HepG2 (cell line): Measurements from ENCODE around the gene FOCAD. TPM values are rescaled to one million over a fixed set of nuclear protein-coding genes. Genes with fewer than 3 reads are reported as not detected.

Experiments used
- ATAC-seq: fragments of 200-7000 bp; cut with Tn5 transposase; 3 replicates; pipeline ENCODE4 v1.9.1; 2020; ENCODE audit warnings: mild to moderate bottlenecking, moderate library complexity
- BruUV-seq: library from RNA; stranded (reverse); fragments of 400-500 nt; replicated peaks from 2 replicates; lab custom pipeline; 2021; lab: Mats Ljungman, UMichigan
- CTCF ChIA-PET: fragments of 300-600 bp; formaldehyde crosslinking; extraction: SDS; loops from one replicate; lab custom pipeline; 2021; ENCODE audit warnings: low total read pairs, inconsistent platforms, low intra/inter-chr PET ratio; lab: Yijun Ruan, JAX
- POLR2A ChIA-PET: fragments of 350-600 bp; sonication (Branson Sonifier 250); formaldehyde crosslinking; loops from one replicate; lab custom pipeline; 2020; ENCODE audit warnings: antibody characterized with exemption, inconsistent platforms; lab: Yijun Ruan, JAX
- DNase-seq: peaks from one replicate; pipeline ENCODE4 v3.0.0-alpha.2; 2015; ENCODE audit warnings: low spot score
- FAIRE-seq: peaks from 3 replicates; lab custom pipeline; 2011; peaks lifted over from hg19 to GRCh38; lab: Jason Lieb, UNC
- H2AFZ ChIP-seq: one replicate; pipeline ENCODE4 v1.6.1; 2011; ENCODE audit warnings: low read length, inconsistent platforms
- H3K27ac ChIP-seq: fragments of 300-600 bp; 3 replicates; pipeline ENCODE4 v1.8.0; 2011; ENCODE audit warnings: mixed run types, mild to moderate bottlenecking, mixed read lengths, low read length, inconsistent platforms; ENCODE audit not compliant: insufficient read depth; ENCODE audit errors: extremely low read length
- H3K27me3 ChIP-seq, 2 experiments: fragments of 200-600 bp in 1 of 2; 2 replicates in 1 of 2; 3 replicates in 1 of 2; pipeline versions ENCODE4 v1.6.0 to v1.8.0; 2011; ENCODE audit warnings: low read length in 2 of 2, mild to moderate bottlenecking in 2 of 2, moderate library complexity in 2 of 2, inconsistent platforms in 1 of 2; ENCODE audit not compliant: insufficient read depth in 2 of 2, control insufficient read depth in 1 of 2
- H3K36me3 ChIP-seq, 2 experiments: fragments of 200-600 bp in 1 of 2; replicated peaks in 1 of 2; 2 replicates in 1 of 2; 3 replicates in 1 of 2; pipeline versions ENCODE4 v1.5.1 to v1.8.0; 2011; ENCODE audit warnings: low read length in 2 of 2, inconsistent platforms in 1 of 2; ENCODE audit not compliant: insufficient read depth in 2 of 2, control insufficient read depth in 1 of 2
- H3K4me1 ChIP-seq: 2 replicates; pipeline ENCODE4 v1.5.1; 2012; ENCODE audit warnings: low read length, inconsistent platforms; ENCODE audit not compliant: insufficient read depth
- H3K4me2 ChIP-seq: 2 replicates; pipeline ENCODE4 v1.6.0; 2011; ENCODE audit warnings: low read depth, low read length, inconsistent platforms
- H3K4me3 ChIP-seq, 3 experiments: fragments of 200-600 bp in 1 of 3; sonication (generic), shearing (Covaris generic) in 1 of 3; replicated peaks in 1 of 3; 2 replicates each; pipeline ENCODE4 v1.5.1; 2011 to 2016; ENCODE audit warnings: low read length in 3 of 3, inconsistent platforms in 2 of 3, low read depth in 2 of 3, mild to moderate bottlenecking in 2 of 3, control low read depth in 1 of 3, mixed read lengths in 1 of 3; ENCODE audit not compliant: insufficient read depth in 1 of 3
- H3K79me2 ChIP-seq: one replicate; pipeline ENCODE4 v1.6.1; 2011; ENCODE audit warnings: low read length, inconsistent platforms; ENCODE audit not compliant: insufficient read depth
- H3K9ac ChIP-seq: 2 replicates; pipeline ENCODE4 v1.6.0; 2011; ENCODE audit warnings: mild to moderate bottlenecking, low read depth, low read length, inconsistent platforms; ENCODE audit not compliant: insufficient read depth
- H3K9me3 ChIP-seq: 2 replicates; pipeline ENCODE4 v1.5.1; 2012; ENCODE audit warnings: mild to moderate bottlenecking, low read length
- H4K20me1 ChIP-seq: 2 replicates; pipeline ENCODE4 v1.6.0; 2011; ENCODE audit warnings: inconsistent platforms, mild to moderate bottlenecking, low read length, moderate library complexity; ENCODE audit not compliant: insufficient read depth
- DNMT3B ChIP-seq: conservative IDR thresholded peaks from 2 replicates; pipeline ENCODE4 v1.6.1; 2016; ENCODE audit warnings: missing biosample characterization, control low read depth
- HMG20A ChIP-seq: IDR thresholded peaks from 2 replicates; pipeline ENCODE4 v1.6.1; 2016; ENCODE audit warnings: borderline replicate concordance
- HMG20B ChIP-seq: conservative IDR thresholded peaks from 2 replicates; pipeline ENCODE4 v1.6.1; 2016; ENCODE audit warnings: missing genetic modification reagents, missing compliant biosample characterization
- HOXA7 ChIP-seq: sonication (generic); formaldehyde crosslinking; IDR thresholded peaks from 2 replicates; pipeline ENCODE4 v1.8.1; 2022; ENCODE audit warnings: mild to moderate bottlenecking, missing genetic modification reagents, moderate library complexity
- KDM3A ChIP-seq: IDR thresholded peaks from 2 replicates; pipeline ENCODE4 v1.6.1; 2018; ENCODE audit warnings: low read depth, missing compliant biosample characterization
- NBN ChIP-seq: fragments of 450-650 bp; conservative IDR thresholded peaks from 2 replicates; pipeline ENCODE4 v1.6.1; 2017
- SKI ChIP-seq: fragments of 450-650 bp; IDR thresholded peaks from one replicate; pipeline ENCODE4 v1.6.1; 2018; ENCODE audit warnings: mild to moderate bottlenecking; ENCODE audit not compliant: partially characterized antibody
- TAF1 ChIP-seq: sonication (generic); formaldehyde crosslinking; IDR thresholded peaks from 2 replicates; pipeline ENCODE4 v1.4.0; 2020; ENCODE audit warnings: missing genetic modification reagents
- ZFP62 ChIP-seq: sonication (generic); formaldehyde crosslinking; IDR thresholded peaks from 2 replicates; pipeline ENCODE4 v1.4.0; 2020; ENCODE audit warnings: missing genetic modification reagents
- ZNF761 ChIP-seq: sonication (generic); formaldehyde crosslinking; conservative IDR thresholded peaks from 2 replicates; pipeline ENCODE4 v1.4.0; 2020; ENCODE audit warnings: mild to moderate bottlenecking, missing genetic modification reagents
- WGBS: methylation state at CpG from one replicate; pipeline ENCODE4 v1.1.6; 2017; ENCODE audit warnings: low lambda C conversion rate; 5-methylcytosine and 5-hydroxymethylcytosine counted together
- in situ Hi-C: cut with HindIII; loops from 2 replicates; pipeline ENCODE4 v1.10.0; 2017; ENCODE audit warnings: low pct_unique_long_range_greater_than_20kb; ENCODE audit not compliant: extremely low pct_ligation_motif_present
- intact Hi-C: fragments of 100-400 bp; cut with micrococcal nuclease; formaldehyde crosslinking; loops from one replicate; pipeline ENCODE4 v1.10.0; 2022; ENCODE audit not compliant: unreplicated experiment
- polyA plus RNA-seq, 8 experiments: library from polyadenylated mRNA; depleted of rRNA in 3 of 8; stranded (reverse) in 7 of 8; unstranded in 1 of 8; fragments of >200 nt; fragmentation: Illumina TruSeq in 4 of 8; extraction: Trizol in 4 of 8; gene quantifications; 2 replicates each; pipeline versions ENCODE4 v1.2.1 to v1.2.3, GENCODE V29; 2011 to 2016; ENCODE audit warnings: low read depth in 4 of 8, missing spikeins in 1 of 8, mixed read lengths in 1 of 8; ENCODE audit not compliant: insufficient read depth in 1 of 8
- total RNA-seq, 5 experiments: library from RNA; depleted of rRNA; stranded (reverse); fragments of >200 nt; fragmentation: Illumina TruSeq; extraction: Trizol; gene quantifications; 2 replicates each; pipeline ENCODE4 v1.2.3, GENCODE V29; 2016; ENCODE audit warnings: low read depth in 1 of 5
- TF ChIP-seq, protein P1 (sequence below): sonication (generic); formaldehyde crosslinking; IDR thresholded peaks from 2 replicates; pipeline ENCODE4 v1.5.1; 2020; ENCODE audit warnings: missing genetic modification reagents, mild to moderate bottlenecking, borderline replicate concordance
- TF ChIP-seq, protein P2 (sequence below): IDR thresholded peaks from 2 replicates; pipeline ENCODE4 v1.6.1; 2016; ENCODE audit warnings: low read depth, missing genetic modification reagents, missing compliant biosample characterization
- TF ChIP-seq, protein P3 (sequence below): sonication (generic); formaldehyde crosslinking; IDR thresholded peaks from 2 replicates; pipeline ENCODE4 v1.5.1; 2020; ENCODE audit warnings: missing genetic modification reagents, mild to moderate bottlenecking, borderline replicate concordance
- TF ChIP-seq, protein P4 (sequence below): sonication (generic); formaldehyde crosslinking; IDR thresholded peaks from 2 replicates; pipeline ENCODE4 v1.4.0; 2020; ENCODE audit warnings: missing genetic modification reagents, borderline replicate concordance

The FOCAD gene
- total and polyA plus RNA-seq, 2 of the 13 experiments (the other 11 are each of a cell fraction or from before 2014, with no cell fraction given), result 18.0 to 31.1 TPM

DNA sequence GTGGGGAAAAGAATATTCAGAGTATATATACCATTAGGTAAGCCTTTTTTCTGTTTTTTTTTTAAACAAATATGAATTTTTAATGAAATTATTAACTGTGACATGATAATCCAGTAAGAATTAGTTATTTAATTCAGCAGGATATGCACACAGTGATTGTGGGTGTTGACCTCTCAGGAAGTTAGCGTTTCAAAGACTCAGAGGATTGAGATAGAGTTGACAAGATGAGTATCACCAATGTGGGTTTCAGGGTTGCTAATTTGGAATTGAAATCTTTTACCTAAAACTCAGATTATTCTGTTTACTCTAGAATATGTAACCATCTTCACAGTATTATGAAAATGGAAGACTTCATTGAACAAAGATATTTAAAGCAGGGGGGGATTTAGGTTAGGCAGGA, 56.2 kb downstream of the FOCAD start:
- Histone ChIP-seq H3K9ac (no peak overlapping the region), H3K4me1 (no peaks in the 10 kb centered on the region), H4K20me1 (no peaks in the 10 kb centered on the region), H3K36me3 (peaks cover 2 to 8% of the 10 kb centered on the region in 2 experiments; a peak in 3 of 5 replicates), H3K4me3 (no peak overlapping the region), H3K79me2 (no peaks in the 10 kb centered on the region), H3K4me2 (no peak overlapping the region), H3K27ac (no peak overlapping the region), H3K27me3 (no peaks in the 10 kb centered on the region), H2AFZ (no peak overlapping the region), H3K9me3 (no peaks in the 10 kb centered on the region)
- no peak for FAIRE-seq
- ChIA-PET CTCF (no interaction called here), POLR2A (no interaction called here)
- ATAC-seq, result no peak
- WGBS, result 100% methylated on average over 1 of the region's 1 CpG
- no peak for DNase-seq
- BruUV-seq, result no TSS peak
- in situ Hi-C loops, result no loop called here
- intact Hi-C loops, result no loop called here
- TF ChIP-seq HMG20A, result no peak
- no peak for TF ChIP-seq SKI
- no peak for TF ChIP-seq HMG20B (CRISPR knock-in tag)
- TF ChIP-seq ZNF761 (CRISPR knock-in tag), result no peak
- TF ChIP-seq ZFP62 (CRISPR knock-in tag), result no peak
- TF ChIP-seq HOXA7 (CRISPR knock-in tag), result no peak
- TF ChIP-seq, protein P1, sequence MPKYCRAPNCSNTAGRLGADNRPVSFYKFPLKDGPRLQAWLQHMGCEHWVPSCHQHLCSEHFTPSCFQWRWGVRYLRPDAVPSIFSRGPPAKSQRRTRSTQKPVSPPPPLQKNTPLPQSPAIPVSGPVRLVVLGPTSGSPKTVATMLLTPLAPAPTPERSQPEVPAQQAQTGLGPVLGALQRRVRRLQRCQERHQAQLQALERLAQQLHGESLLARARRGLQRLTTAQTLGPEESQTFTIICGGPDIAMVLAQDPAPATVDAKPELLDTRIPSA, result no peak
- TF ChIP-seq, protein P2, sequence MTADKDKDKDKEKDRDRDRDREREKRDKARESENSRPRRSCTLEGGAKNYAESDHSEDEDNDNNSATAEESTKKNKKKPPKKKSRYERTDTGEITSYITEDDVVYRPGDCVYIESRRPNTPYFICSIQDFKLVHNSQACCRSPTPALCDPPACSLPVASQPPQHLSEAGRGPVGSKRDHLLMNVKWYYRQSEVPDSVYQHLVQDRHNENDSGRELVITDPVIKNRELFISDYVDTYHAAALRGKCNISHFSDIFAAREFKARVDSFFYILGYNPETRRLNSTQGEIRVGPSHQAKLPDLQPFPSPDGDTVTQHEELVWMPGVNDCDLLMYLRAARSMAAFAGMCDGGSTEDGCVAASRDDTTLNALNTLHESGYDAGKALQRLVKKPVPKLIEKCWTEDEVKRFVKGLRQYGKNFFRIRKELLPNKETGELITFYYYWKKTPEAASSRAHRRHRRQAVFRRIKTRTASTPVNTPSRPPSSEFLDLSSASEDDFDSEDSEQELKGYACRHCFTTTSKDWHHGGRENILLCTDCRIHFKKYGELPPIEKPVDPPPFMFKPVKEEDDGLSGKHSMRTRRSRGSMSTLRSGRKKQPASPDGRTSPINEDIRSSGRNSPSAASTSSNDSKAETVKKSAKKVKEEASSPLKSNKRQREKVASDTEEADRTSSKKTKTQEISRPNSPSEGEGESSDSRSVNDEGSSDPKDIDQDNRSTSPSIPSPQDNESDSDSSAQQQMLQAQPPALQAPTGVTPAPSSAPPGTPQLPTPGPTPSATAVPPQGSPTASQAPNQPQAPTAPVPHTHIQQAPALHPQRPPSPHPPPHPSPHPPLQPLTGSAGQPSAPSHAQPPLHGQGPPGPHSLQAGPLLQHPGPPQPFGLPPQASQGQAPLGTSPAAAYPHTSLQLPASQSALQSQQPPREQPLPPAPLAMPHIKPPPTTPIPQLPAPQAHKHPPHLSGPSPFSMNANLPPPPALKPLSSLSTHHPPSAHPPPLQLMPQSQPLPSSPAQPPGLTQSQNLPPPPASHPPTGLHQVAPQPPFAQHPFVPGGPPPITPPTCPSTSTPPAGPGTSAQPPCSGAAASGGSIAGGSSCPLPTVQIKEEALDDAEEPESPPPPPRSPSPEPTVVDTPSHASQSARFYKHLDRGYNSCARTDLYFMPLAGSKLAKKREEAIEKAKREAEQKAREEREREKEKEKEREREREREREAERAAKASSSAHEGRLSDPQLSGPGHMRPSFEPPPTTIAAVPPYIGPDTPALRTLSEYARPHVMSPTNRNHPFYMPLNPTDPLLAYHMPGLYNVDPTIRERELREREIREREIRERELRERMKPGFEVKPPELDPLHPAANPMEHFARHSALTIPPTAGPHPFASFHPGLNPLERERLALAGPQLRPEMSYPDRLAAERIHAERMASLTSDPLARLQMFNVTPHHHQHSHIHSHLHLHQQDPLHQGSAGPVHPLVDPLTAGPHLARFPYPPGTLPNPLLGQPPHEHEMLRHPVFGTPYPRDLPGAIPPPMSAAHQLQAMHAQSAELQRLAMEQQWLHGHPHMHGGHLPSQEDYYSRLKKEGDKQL, result no peak
- no peak for TF ChIP-seq TAF1 (CRISPR knock-in tag)
- TF ChIP-seq, protein P3, sequence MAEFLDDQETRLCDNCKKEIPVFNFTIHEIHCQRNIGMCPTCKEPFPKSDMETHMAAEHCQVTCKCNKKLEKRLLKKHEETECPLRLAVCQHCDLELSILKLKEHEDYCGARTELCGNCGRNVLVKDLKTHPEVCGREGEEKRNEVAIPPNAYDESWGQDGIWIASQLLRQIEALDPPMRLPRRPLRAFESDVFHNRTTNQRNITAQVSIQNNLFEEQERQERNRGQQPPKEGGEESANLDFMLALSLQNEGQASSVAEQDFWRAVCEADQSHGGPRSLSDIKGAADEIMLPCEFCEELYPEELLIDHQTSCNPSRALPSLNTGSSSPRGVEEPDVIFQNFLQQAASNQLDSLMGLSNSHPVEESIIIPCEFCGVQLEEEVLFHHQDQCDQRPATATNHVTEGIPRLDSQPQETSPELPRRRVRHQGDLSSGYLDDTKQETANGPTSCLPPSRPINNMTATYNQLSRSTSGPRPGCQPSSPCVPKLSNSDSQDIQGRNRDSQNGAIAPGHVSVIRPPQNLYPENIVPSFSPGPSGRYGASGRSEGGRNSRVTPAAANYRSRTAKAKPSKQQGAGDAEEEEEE (CRISPR knock-in tag), result no peak
- TF ChIP-seq NBN, result no peak
- TF ChIP-seq, protein P4, sequence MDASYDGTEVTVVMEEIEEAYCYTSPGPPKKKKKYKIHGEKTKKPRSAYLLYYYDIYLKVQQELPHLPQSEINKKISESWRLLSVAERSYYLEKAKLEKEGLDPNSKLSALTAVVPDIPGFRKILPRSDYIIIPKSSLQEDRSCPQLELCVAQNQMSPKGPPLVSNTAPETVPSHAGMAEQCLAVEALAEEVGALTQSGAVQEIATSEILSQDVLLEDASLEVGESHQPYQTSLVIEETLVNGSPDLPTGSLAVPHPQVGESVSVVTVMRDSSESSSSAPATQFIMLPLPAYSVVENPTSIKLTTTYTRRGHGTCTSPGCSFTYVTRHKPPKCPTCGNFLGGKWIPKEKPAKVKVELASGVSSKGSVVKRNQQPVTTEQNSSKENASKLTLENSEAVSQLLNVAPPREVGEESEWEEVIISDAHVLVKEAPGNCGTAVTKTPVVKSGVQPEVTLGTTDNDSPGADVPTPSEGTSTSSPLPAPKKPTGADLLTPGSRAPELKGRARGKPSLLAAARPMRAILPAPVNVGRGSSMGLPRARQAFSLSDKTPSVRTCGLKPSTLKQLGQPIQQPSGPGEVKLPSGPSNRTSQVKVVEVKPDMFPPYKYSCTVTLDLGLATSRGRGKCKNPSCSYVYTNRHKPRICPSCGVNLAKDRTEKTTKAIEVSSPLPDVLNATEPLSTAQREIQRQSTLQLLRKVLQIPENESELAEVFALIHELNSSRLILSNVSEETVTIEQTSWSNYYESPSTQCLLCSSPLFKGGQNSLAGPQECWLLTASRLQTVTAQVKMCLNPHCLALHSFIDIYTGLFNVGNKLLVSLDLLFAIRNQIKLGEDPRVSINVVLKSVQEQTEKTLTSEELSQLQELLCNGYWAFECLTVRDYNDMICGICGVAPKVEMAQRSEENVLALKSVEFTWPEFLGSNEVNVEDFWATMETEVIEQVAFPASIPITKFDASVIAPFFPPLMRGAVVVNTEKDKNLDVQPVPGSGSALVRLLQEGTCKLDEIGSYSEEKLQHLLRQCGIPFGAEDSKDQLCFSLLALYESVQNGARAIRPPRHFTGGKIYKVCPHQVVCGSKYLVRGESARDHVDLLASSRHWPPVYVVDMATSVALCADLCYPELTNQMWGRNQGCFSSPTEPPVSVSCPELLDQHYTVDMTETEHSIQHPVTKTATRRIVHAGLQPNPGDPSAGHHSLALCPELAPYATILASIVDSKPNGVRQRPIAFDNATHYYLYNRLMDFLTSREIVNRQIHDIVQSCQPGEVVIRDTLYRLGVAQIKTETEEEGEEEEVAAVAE (CRISPR knock-in tag), result no peak
- no peak for TF ChIP-seq KDM3A (CRISPR knock-in tag)
- no peak for TF ChIP-seq DNMT3B (CRISPR knock-in tag)
